GM12801 (cell line): ENCODE measurements around the gene TRAF3IP3.

ENCODE experiments used
- CTCF ChIP-seq: IDR thresholded peaks from one replicate; pipeline ENCODE4 v1.5.1; 2011; ENCODE audit warnings: control low read depth; ENCODE audit not compliant: insufficient read length; ENCODE audit errors: extremely low read depth

TRAF3IP3 gene

GRCh38 chr1:209737118-209737505, 18.7 kb upstream of the TRAF3IP3 start:
- TF ChIP-seq CTCF, result no peak

- TF ChIP-seq CTCF, result no peak
Measured at GRCh38 chr1:209738270-209738669, 17.6 kb upstream of the TRAF3IP3 start.

- TF ChIP-seq CTCF, result no peak
Measured at GRCh38 chr1:209741193-209741592, 14.7 kb upstream of the TRAF3IP3 start.

- TF ChIP-seq CTCF, result no peak
Measured at GRCh38 chr1:209741889-209742288, 14.0 kb upstream of the TRAF3IP3 start.

- no peak for TF ChIP-seq CTCF
Measured at GRCh38 chr1:209742409-209743144, 13.3 kb upstream of the TRAF3IP3 start.

GRCh38 chr1:209743145-209743482, 12.7 kb upstream of the TRAF3IP3 start:
- no peak for TF ChIP-seq CTCF

GRCh38 chr1:209746451-209747165, 9.2 kb upstream of the TRAF3IP3 start:
- TF ChIP-seq CTCF, result no peak
